NOMO-1 treated with dmso at 0.1 percent for 144 hours (cell line): ENCODE data around the gene KLF8.

Experiments used
- DNase-seq: peaks from one replicate; lab custom pipeline; 2025; ENCODE audit not compliant: unreplicated experiment; lab: John Stamatoyannopoulos, UW

Gene KLF8

GRCh38 chrX:56309881-56310280, 77.7 kb downstream of the KLF8 start:
- DNase-seq: no peak

DNA sequence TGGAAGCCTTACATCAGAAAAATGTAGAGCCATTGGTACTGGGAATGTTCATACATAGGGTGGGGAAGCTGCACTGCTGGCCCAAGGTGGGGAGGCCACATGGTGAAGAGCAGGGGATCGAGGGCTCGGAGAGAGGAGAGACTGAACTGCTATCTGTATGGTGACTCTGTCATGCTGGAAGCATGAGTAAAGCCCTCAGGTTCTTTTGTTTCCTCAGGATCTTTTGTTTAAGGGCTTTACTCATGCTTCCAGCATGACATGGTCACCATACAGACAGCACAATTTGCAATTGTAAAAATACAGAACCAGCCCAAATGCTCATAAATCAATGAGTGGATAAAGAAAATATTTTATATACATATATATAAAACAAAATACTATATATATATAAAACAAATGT, 78.4 kb downstream of the KLF8 start:
- no peak for DNase-seq

DNA sequence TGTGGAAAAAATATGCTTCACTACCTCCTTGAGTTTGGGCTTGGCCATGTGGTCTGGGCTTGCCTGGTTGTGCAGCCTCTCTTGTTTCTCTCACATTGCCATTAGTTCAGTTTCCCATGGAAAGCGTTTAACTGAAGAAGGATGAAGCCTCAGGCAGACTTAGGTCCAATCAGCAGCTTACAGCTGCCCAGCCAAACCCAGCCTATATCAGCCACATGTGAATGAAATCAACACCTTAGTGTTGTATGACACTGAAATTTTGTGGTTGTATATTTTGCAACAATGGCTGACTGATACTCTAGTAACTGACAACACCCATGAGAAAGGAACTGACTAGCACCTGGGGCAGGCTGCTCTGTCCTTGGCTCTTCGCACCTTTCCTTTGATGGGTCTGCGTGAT, 81.2 kb downstream of the KLF8 start:
- no peak for DNase-seq

DNA sequence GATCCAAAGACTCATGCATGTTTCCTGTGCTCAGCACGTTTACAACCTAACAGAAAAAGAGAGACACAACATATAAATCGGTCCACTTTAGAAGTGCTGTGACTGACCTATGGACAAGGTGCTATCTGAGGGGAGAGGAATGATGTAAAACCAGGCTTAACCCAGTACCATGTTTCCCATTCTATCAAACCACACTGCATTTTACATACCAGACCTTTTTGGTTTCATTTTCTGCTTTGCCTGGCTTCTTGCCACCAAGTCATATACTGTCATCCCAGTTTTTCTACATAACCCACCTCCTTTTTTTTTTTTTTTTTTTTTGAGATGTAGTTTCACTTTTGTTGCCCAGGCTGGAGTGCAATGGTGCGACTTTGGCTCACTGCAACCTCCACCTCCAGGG, 82.2 kb downstream of the KLF8 start:
- no peak for DNase-seq

DNA sequence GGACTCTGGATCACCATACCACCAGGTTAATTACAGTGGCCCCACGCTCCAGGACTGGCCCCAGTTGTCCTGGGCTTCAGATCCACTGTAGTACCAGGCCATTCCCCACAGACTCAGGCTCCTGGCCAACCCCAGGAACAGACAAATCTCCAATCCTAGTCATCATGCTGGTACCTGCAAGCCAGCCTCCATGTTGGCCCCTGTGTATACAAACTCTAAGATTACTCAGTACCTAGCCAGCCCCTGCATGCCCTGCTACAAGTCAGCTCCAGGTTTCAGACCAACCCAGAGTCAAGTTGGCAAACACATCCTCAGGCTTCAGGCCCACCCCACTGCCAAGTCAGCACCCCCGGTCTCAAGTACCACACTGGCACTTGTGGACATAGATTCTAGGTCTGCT, 85.9 kb downstream of the KLF8 start:
- no peak for DNase-seq

DNA sequence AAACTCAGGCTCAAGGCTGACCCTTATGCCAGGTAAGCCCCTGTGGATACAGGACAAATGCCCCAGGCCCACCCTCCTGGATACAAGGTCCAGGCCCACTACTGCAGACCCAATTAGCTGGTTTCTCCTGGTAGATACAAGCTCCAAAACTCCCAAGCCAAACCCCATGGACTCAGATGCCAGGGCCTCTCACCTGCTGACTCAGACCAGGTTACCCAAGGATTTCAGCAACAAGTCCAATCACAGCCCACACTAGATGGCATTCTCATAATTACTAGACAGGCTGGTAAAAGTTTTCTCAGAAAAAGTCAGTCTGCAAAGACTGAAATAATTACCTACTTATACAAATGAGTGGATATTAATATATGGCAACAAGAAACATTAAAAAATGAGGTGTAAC, 87.0 kb downstream of the KLF8 start:
- DNase-seq: no peak
